Left renal cortex interstitium (tissue), 4 donors: ENCODE data around the gene SIAH2. TPM values are rescaled to one million over a fixed set of nuclear protein-coding genes. Genes with fewer than 3 reads are reported as not detected.

Source experiments
- DNase-seq, 4 donors: peaks; one replicate each; pipeline ENCODE4 v3.0.0-alpha.2; 2013; ENCODE audit warnings: low read depth in 4 of 4, low spot score in 2 of 4, missing footprints in 1 of 4
- polyA plus RNA-seq, 4 donors: library from polyadenylated mRNA; unstranded; fragments of 120-200 nt; gene quantifications; one replicate each; pipeline ENCODE4 v1.2.1, GENCODE V29; 2013; ENCODE audit not compliant: insufficient read length in 4 of 4

The SIAH2 gene
- polyA plus RNA-seq, 4 donors = 16.8 to 20.2 (median 18.8) TPM

GRCh38 chr3:150775001-150775599, 12.1 kb upstream of the SIAH2 start:
- DNase-seq = no peak

GRCh38 chr3:150773616-150774192, 10.7 kb upstream of the SIAH2 start:
- no peak for DNase-seq

GRCh38 chr3:150771600-150771999, 8.6 kb upstream of the SIAH2 start:
- no peak for DNase-seq

- DNase-seq = no peak
Measured at GRCh38 chr3:150770681-150771080, 7.7 kb upstream of the SIAH2 start.

- no peak for DNase-seq
Measured at GRCh38 chr3:150766742-150767141, 3.8 kb upstream of the SIAH2 start.

- no peak for DNase-seq
Measured at GRCh38 chr3:150765949-150766720, 3.2 kb upstream of the SIAH2 start.

- DNase-seq = no peak
Measured at GRCh38 chr3:150764967-150765366, 2.0 kb upstream of the SIAH2 start.

- no peak for DNase-seq
Measured at GRCh38 chr3:150764566-150764965, 1.6 kb upstream of the SIAH2 start.

- DNase-seq = peak in 1 of 4 donors; percentile 50
Measured at GRCh38 chr3:150763841-150764483, 993 bp upstream of the SIAH2 start.

GRCh38 chr3:150762662-150763121, 277 bp downstream of the SIAH2 start:
- DNase-seq = peak in 1 of 4 donors; percentile 11

GRCh38 chr3:150761831-150762661, 923 bp downstream of the SIAH2 start:
- DNase-seq = peak in 3 of 4 donors; percentile 42 to 55 (median 45)

- no peak for DNase-seq
Measured at GRCh38 chr3:150760431-150761200, 2.4 kb downstream of the SIAH2 start.

GRCh38 chr3:150759947-150760346, 3.0 kb downstream of the SIAH2 start:
- DNase-seq = no peak

GRCh38 chr3:150759319-150759718, 3.6 kb downstream of the SIAH2 start:
- DNase-seq = no peak

GRCh38 chr3:150757768-150758167, 5.2 kb downstream of the SIAH2 start:
- DNase-seq = no peak

- DNase-seq = no peak
Measured at GRCh38 chr3:150757364-150757763, 5.6 kb downstream of the SIAH2 start.

- no peak for DNase-seq
Measured at GRCh38 chr3:150756491-150757059, 6.4 kb downstream of the SIAH2 start.

GRCh38 chr3:150755902-150756301, 7.1 kb downstream of the SIAH2 start:
- no peak for DNase-seq

GRCh38 chr3:150754896-150755295, 8.1 kb downstream of the SIAH2 start:
- DNase-seq = no peak
